Measurements from ENCODE around the gene HADHB.
"Not testable (repeated sequence)": the region's sequence is repeated elsewhere in the genome, so short reads cannot be mapped to it uniquely, and the experiment has no call there.

Gene HADHB

GRCh38 chr2:26245231-26245732 is 543 bp downstream of the HADHB start:
- DNase-seq (ENCODE audit: low spot score) = peak; percentile 66

- no peak for DNase-seq (ENCODE audit: low spot score)
These were observed 1.1 kb downstream of the HADHB start for GRCh38 chr2:26245810-26246209.

- no peak for DNase-seq (ENCODE audit: low spot score)
These were observed 2.1 kb downstream of the HADHB start for GRCh38 chr2:26246818-26247217.

- DNase-seq (ENCODE audit: low spot score) = no peak
These were observed 4.9 kb downstream of the HADHB start for GRCh38 chr2:26249625-26250024.

GRCh38 chr2:26251893-26252292 is 7.2 kb downstream of the HADHB start:
- no peak for DNase-seq (ENCODE audit: low spot score)

- no peak for DNase-seq (ENCODE audit: low spot score)
These were observed 11.1 kb downstream of the HADHB start for GRCh38 chr2:26255759-26256384.

- DNase-seq (ENCODE audit: low spot score) = not testable (repeated sequence)
These were observed 14.1 kb downstream of the HADHB start for GRCh38 chr2:26258836-26259235.

- no peak for DNase-seq (ENCODE audit: low spot score)
These were observed 23.5 kb downstream of the HADHB start for GRCh38 chr2:26268213-26268612.

- not testable (repeated sequence) for DNase-seq (ENCODE audit: low spot score)
These were observed 24.1 kb downstream of the HADHB start for GRCh38 chr2:26268670-26269385.

- DNase-seq (ENCODE audit: low spot score) = no peak
These were observed 24.9 kb downstream of the HADHB start for GRCh38 chr2:26269571-26270158.

- DNase-seq (ENCODE audit: low spot score) = no peak
These were observed 25.6 kb downstream of the HADHB start for GRCh38 chr2:26270373-26270772.

GRCh38 chr2:26273501-26273900 is 28.8 kb downstream of the HADHB start:
- no peak for DNase-seq (ENCODE audit: low spot score)

GRCh38 chr2:26274058-26274613 is 29.4 kb downstream of the HADHB start:
- DNase-seq (ENCODE audit: low spot score) = no peak

- no peak for DNase-seq (ENCODE audit: low spot score)
These were observed 31.9 kb downstream of the HADHB start for GRCh38 chr2:26276484-26277227.

- no peak for DNase-seq (ENCODE audit: low spot score)
These were observed 35.1 kb downstream of the HADHB start for GRCh38 chr2:26279886-26280285.

- no peak for DNase-seq (ENCODE audit: low spot score)
These were observed 36.5 kb downstream of the HADHB start for GRCh38 chr2:26281226-26281625.

- no peak for DNase-seq (ENCODE audit: low spot score)
These were observed 38.9 kb downstream of the HADHB start for GRCh38 chr2:26283606-26284005.

- no peak for DNase-seq (ENCODE audit: low spot score)
These were observed 39.4 kb downstream of the HADHB start for GRCh38 chr2:26284132-26284531.

- no peak for DNase-seq (ENCODE audit: low spot score)
These were observed 41.2 kb downstream of the HADHB start for GRCh38 chr2:26285931-26286330.

GRCh38 chr2:26290001-26290400 is 45.3 kb downstream of the HADHB start:
- DNase-seq (ENCODE audit: low spot score) = no peak

- DNase-seq (ENCODE audit: low spot score) = no peak
These were observed 47.9 kb downstream of the HADHB start for GRCh38 chr2:26292646-26293045.

- no peak for DNase-seq (ENCODE audit: low spot score)
These were observed 50.8 kb downstream of the HADHB start for GRCh38 chr2:26295511-26295910.

All from D341Med (cell line).